SK-N-SH (cell line): Measurements from ENCODE around the gene MGAM2. TPM values are rescaled to one million over a fixed set of nuclear protein-coding genes. Genes with fewer than 3 reads are reported as not detected.
A peak's percentile ranks its signal among the peaks of the same experiment; 100 is the strongest.

Source experiments
- CTCF ChIA-PET: fragments of 300-600, 350-600 bp; formaldehyde crosslinking; extraction: SDS; loops from one replicate; lab custom pipeline; 2021; lab: Yijun Ruan, JAX
- POLR2A ChIA-PET: fragments of 350-600 bp; sonication (Branson Sonifier 250); formaldehyde crosslinking; extraction: SDS; loops from one replicate; lab custom pipeline; 2020; ENCODE audit warnings: antibody characterized with exemption, inconsistent platforms; lab: Yijun Ruan, JAX
- DNase-seq: peaks from one replicate; pipeline ENCODE4 v3.0.0; 2012
- H2AFZ ChIP-seq: fragments of 200-600 bp; sonication (generic); 2 replicates; pipeline ENCODE4 v1.8.1; 2016; ENCODE audit warnings: antibody characterized with exemption, mild to moderate bottlenecking, low read depth
- H3F3A ChIP-seq: fragments of 200-600 bp; sonication (generic); replicated peaks from 2 replicates; pipeline ENCODE3; 2016; ENCODE audit warnings: antibody characterized with exemption, mild to moderate bottlenecking; ENCODE audit not compliant: insufficient read depth
- H3K27ac ChIP-seq, 2 experiments: fragments of 200-500 bp in 1 of 2; fragments of 200-600 bp in 1 of 2; sonication (Bioruptor generic) in 1 of 2; sonication (generic), shearing (Covaris generic) in 1 of 2; 2 replicates each; pipeline versions ENCODE4 v1.5.1 to v1.6.1; 2014 to 2016; ENCODE audit warnings: low read depth in 2 of 2, inconsistent platforms in 1 of 2, low read length in 1 of 2, mild to moderate bottlenecking in 1 of 2, mixed read lengths in 1 of 2
- H3K27me3 ChIP-seq: fragments of 200-600 bp; sonication (generic), shearing (Covaris generic); 2 replicates; pipeline ENCODE4 v1.6.1; 2016; ENCODE audit warnings: mixed run types; ENCODE audit not compliant: insufficient read depth
- H3K36me3 ChIP-seq, 2 experiments: fragments of 200-500 bp in 1 of 2; fragments of 200-600 bp in 1 of 2; sonication (Bioruptor generic) in 1 of 2; sonication (generic) in 1 of 2; replicated peaks in 1 of 2; 2 replicates each; pipeline versions ENCODE3 to v1.5.1; 2014 to 2016; ENCODE audit warnings: low read length in 1 of 2, mild to moderate bottlenecking in 1 of 2; ENCODE audit not compliant: insufficient read depth in 2 of 2, control insufficient read depth in 1 of 2
- H3K4me1 ChIP-seq, 2 experiments: fragments of 200-500 bp in 1 of 2; fragments of 200-600 bp in 1 of 2; sonication (Bioruptor generic) in 1 of 2; sonication (generic), shearing (Covaris generic) in 1 of 2; 2 replicates each; pipeline versions ENCODE4 v1.5.1 to v1.6.1; 2014 to 2016; ENCODE audit warnings: low read depth in 1 of 2, low read length in 1 of 2, mixed run types in 1 of 2; ENCODE audit not compliant: insufficient read depth in 2 of 2, control insufficient read depth in 1 of 2
- H3K4me2 ChIP-seq: fragments of 200-600 bp; sonication (generic), shearing (Covaris generic); 2 replicates; pipeline ENCODE4 v1.6.1; 2017; ENCODE audit warnings: mixed run types
- H3K4me3 ChIP-seq, 2 experiments: fragments of 200-500 bp in 1 of 2; fragments of 200-600 bp in 1 of 2; sonication (Bioruptor generic) in 1 of 2; sonication (generic), shearing (Covaris generic) in 1 of 2; 2 replicates each; pipeline versions ENCODE4 v1.5.1 to v1.8.1; 2014 to 2016; ENCODE audit warnings: low read depth in 2 of 2, inconsistent platforms in 1 of 2, low read length in 1 of 2, mild to moderate bottlenecking in 1 of 2, mixed read lengths in 1 of 2, moderate library complexity in 1 of 2
- H3K79me2 ChIP-seq: fragments of 200-600 bp; sonication (generic); 2 replicates; pipeline ENCODE4 v1.8.1; 2017; ENCODE audit warnings: mild to moderate bottlenecking; ENCODE audit not compliant: insufficient read depth
- H3K9ac ChIP-seq: fragments of 200-600 bp; sonication (generic); 2 replicates; pipeline ENCODE4 v1.6.1; 2017; ENCODE audit warnings: mixed run types
- H3K9me2 ChIP-seq: fragments of 200-600 bp; sonication (generic); 2 replicates; pipeline ENCODE4 v1.6.1; 2017; ENCODE audit warnings: mixed run types
- H3K9me3 ChIP-seq: fragments of 200-600 bp; sonication (generic); 2 replicates; pipeline ENCODE4 v1.6.1; 2017; ENCODE audit warnings: mixed run types, mild to moderate bottlenecking, moderate library complexity
- H4K20me1 ChIP-seq: fragments of 200-600 bp; sonication (generic); 2 replicates; pipeline ENCODE4 v1.6.1; 2017; ENCODE audit warnings: mild to moderate bottlenecking, mixed run types; ENCODE audit not compliant: insufficient read depth
- ELF1 ChIP-seq: IDR thresholded peaks from 2 replicates; pipeline ENCODE4 v1.4.0; 2012
- EZH2phosphoT487 ChIP-seq: fragments of 200-600 bp; sonication (generic); IDR thresholded peaks from 2 replicates; pipeline ENCODE4 v1.6.1; 2017; ENCODE audit warnings: low read depth, mixed run types, mild to moderate bottlenecking, antibody characterized with exemption, moderate library complexity, borderline replicate concordance
- FOSL2 ChIP-seq: IDR thresholded peaks from 2 replicates; pipeline ENCODE4 v1.4.0; 2012; ENCODE audit warnings: low read depth, mild to moderate bottlenecking, moderate library complexity, borderline replicate concordance
- FOXJ3 ChIP-seq: sonication (generic); formaldehyde crosslinking; IDR thresholded peaks from 2 replicates; pipeline ENCODE4 v1.5.1; 2020; ENCODE audit warnings: mild to moderate bottlenecking, missing genetic modification reagents
- GABPA ChIP-seq: IDR thresholded peaks from 2 replicates; pipeline ENCODE4 v1.4.0; 2012; ENCODE audit warnings: low read depth, mild to moderate bottlenecking
- GATA2 ChIP-seq: sonication (generic); formaldehyde crosslinking; IDR thresholded peaks from 2 replicates; pipeline ENCODE4 v1.5.0; 2020; ENCODE audit warnings: mild to moderate bottlenecking, missing genetic modification reagents
- JUND ChIP-seq: IDR thresholded peaks from 2 replicates; pipeline ENCODE4 v1.4.0; 2012
- MAX ChIP-seq: IDR thresholded peaks from 2 replicates; pipeline ENCODE4 v1.4.0; 2012; ENCODE audit warnings: low read depth
- PBX3 ChIP-seq: IDR thresholded peaks from 2 replicates; pipeline ENCODE4; 2012
- POLR2AphosphoS5 ChIP-seq: IDR thresholded peaks from 2 replicates; pipeline ENCODE4 v1.6.1; 2012; ENCODE audit warnings: low read depth, low read length
- RCOR1 ChIP-seq: fragments of 150-350 bp; IDR thresholded peaks from 2 replicates; pipeline ENCODE4 v1.6.1; 2017; ENCODE audit warnings: antibody characterized with exemption, low read length
- RFX5 ChIP-seq: IDR thresholded peaks from 2 replicates; pipeline ENCODE4 v1.6.1; 2012; ENCODE audit warnings: mild to moderate bottlenecking, improper control_type of control experiment, low read length
- RXRA ChIP-seq: IDR thresholded peaks from 2 replicates; pipeline ENCODE4 v1.4.0; 2012; ENCODE audit warnings: low read depth, mild to moderate bottlenecking, borderline replicate concordance
- SMC3 ChIP-seq: IDR thresholded peaks from 2 replicates; pipeline ENCODE4 v1.6.1; 2012; ENCODE audit warnings: low read depth, low read length, improper control_type of control experiment
- TAF1 ChIP-seq: IDR thresholded peaks from 2 replicates; pipeline ENCODE4 v1.6.1; 2012; ENCODE audit warnings: low read depth, mild to moderate bottlenecking, low read length, moderate library complexity, borderline replicate concordance
- TEAD4 ChIP-seq: IDR thresholded peaks from 2 replicates; pipeline ENCODE4 v1.4.0; 2012; ENCODE audit warnings: mild to moderate bottlenecking, borderline replicate concordance; ENCODE audit not compliant: insufficient read depth
- WGBS: methylation state at CpG from one replicate; pipeline ENCODE4 v1.1.6; 2017; ENCODE audit warnings: low lambda C conversion rate; 5-methylcytosine and 5-hydroxymethylcytosine counted together
- polyA plus RNA-seq, 3 experiments: library from polyadenylated mRNA; depleted of rRNA; stranded (reverse); fragments of >200 nt; gene quantifications; 2 replicates each; pipeline ENCODE4 v1.2.3, GENCODE V29; 2012
- TF ChIP-seq, protein P1 (sequence below): IDR thresholded peaks from 2 replicates; pipeline ENCODE4 v1.4.0; 2012; ENCODE audit warnings: low read depth, borderline replicate concordance

Gene MGAM2
- polyA plus RNA-seq, 1 of the 3 experiments (the other 2 are of a cell fraction), result not detected

DNA sequence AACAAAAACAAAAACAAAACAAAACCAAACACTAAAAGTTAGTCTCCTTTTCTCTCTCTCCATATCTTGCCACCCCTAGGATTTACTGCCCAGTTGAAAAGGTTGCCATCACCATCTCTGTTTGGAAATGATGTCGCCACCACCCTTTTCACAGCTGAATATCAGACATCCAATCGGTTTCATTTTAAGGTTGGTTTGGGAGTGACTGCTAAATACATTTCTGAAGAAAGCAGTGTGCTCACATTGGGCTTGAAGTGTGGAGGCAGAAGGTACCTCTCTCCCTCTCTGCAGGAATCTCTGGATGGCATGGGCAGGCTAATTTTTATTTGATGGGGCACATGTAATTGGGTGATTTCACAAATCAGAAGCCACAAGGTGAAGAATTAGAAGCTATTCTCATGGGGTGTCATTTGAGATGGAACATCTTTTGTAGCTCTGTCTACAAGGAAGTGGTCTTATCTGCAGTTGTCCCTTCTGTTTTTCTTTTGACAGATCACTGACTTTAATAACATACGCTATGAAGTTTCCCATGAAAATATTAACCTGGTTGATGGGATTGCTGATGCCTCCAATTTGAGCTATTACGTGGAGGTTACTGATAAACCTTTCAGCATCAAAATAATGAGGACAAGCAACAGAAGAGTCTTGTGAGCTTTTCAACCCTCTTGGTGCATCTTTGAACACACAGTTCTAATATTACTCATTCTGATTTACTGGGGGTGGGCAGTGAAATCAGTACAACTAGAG is 20.1 kb downstream of the MGAM2 start:
- H3K4me3 ChIP-seq, result no peak overlapping the region
- no peak overlapping the region for H3K9ac ChIP-seq
- H4K20me1 ChIP-seq, result no peaks in the 10 kb centered on the region
- TF ChIP-seq TEAD4 (no peak), EZH2phosphoT487 (no peak), RXRA (no peak)
- TF ChIP-seq, all 33 proteins: peak for 0
- 28% methylated on average over 4 of the region's 4 CpGs for WGBS
- Histone ChIP-seq H3K36me3 (no peaks in the 10 kb centered on the region), H3K9me3 (no peaks in the 10 kb centered on the region), H3K27me3 (peaks cover 3% of the 10 kb centered on the region; the same call in 1 of the 2 replicates), H2AFZ (no peak overlapping the region), H3K79me2 (no peaks in the 10 kb centered on the region), H3K9me2 (no peaks in the 10 kb centered on the region), H3K4me1 (no peaks in the 10 kb centered on the region), H3F3A (no peaks in the 10 kb centered on the region), H3K4me2 (peak overlapping the region; percentile 38; the same call in 1 of the 2 replicates), H3K27ac (no peak overlapping the region)
- DNase-seq, result no peak
- ChIA-PET POLR2A (no interaction called here), CTCF (interaction anchor here (1.0 kb wide), 1 partner anchor 155 kb away, joined by 4 read pairs; no protein-coding TSS in a partner anchor)

GRCh38 chr7:142133731-142134148 is 22.2 kb downstream of the MGAM2 start:
- Histone ChIP-seq H3K4me3 (no peak overlapping the region), H3K79me2 (no peaks in the 10 kb centered on the region), H3F3A (no peaks in the 10 kb centered on the region)
- no peak for TF ChIP-seq FOXJ3 (CRISPR knock-in tag)
- no peak for TF ChIP-seq GABPA
- TF ChIP-seq PBX3, result no peak
- TF ChIP-seq, all 33 proteins: peak for 0
- Histone ChIP-seq H3K27me3 (no peaks in the 10 kb centered on the region; the same call in 1 of the 2 replicates), H3K27ac (no peak overlapping the region), H4K20me1 (no peaks in the 10 kb centered on the region), H3K4me1 (no peaks in the 10 kb centered on the region), H2AFZ (no peak overlapping the region), H3K9me2 (no peaks in the 10 kb centered on the region), H3K9me3 (no peaks in the 10 kb centered on the region), H3K36me3 (no peaks in the 10 kb centered on the region), H3K4me2 (no peak overlapping the region), H3K9ac (no peak overlapping the region)
- no peak for DNase-seq
- POLR2A ChIA-PET, result no interaction called here
- 68% methylated on average over 8 of the region's 8 CpGs for WGBS
- CTCF ChIA-PET, result no interaction called here

DNA sequence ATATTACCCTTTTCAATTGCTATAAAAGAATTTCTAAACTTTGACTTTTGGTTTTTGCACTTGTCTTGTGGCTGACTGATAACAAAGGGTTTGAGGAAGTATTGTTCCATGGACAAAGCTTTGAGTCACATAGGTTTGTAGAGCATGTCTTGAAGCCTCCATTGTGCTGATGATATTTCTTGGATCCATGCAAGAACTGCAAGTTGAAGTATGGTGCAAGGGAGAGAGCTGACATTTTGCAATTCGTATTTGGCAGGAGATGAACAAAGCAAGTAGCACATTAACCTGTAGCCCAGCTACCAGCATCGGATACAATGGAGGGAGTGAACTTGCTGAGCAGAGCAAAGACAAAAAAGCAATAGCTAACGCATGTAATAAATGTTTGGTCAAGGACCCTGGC is 23.4 kb downstream of the MGAM2 start:
- WGBS, result 18% methylated on average over 3 of the region's 3 CpGs
- H3K36me3 ChIP-seq, result no peaks in the 10 kb centered on the region
- POLR2A ChIA-PET, result no interaction called here
- no peak overlapping the region for H3K4me3 ChIP-seq
- CTCF ChIA-PET, result interaction anchor here (1.0 kb wide), 1 partner anchor 126 kb away, joined by 3 read pairs; no protein-coding TSS in a partner anchor
- H4K20me1 ChIP-seq, result no peaks in the 10 kb centered on the region
- no peaks in the 10 kb centered on the region for H3K9me3 ChIP-seq
- H3K9ac ChIP-seq, result no peak overlapping the region
- H3F3A ChIP-seq, result no peaks in the 10 kb centered on the region
- no peaks in the 10 kb centered on the region for H3K4me1 ChIP-seq
- H3K79me2 ChIP-seq, result no peaks in the 10 kb centered on the region
- no peak overlapping the region for H3K27ac ChIP-seq
- TF ChIP-seq JUND, result no peak
- no peak for TF ChIP-seq SMC3
- no peak for TF ChIP-seq FOSL2
- no peak for TF ChIP-seq MAX
- TF ChIP-seq, protein P1, sequence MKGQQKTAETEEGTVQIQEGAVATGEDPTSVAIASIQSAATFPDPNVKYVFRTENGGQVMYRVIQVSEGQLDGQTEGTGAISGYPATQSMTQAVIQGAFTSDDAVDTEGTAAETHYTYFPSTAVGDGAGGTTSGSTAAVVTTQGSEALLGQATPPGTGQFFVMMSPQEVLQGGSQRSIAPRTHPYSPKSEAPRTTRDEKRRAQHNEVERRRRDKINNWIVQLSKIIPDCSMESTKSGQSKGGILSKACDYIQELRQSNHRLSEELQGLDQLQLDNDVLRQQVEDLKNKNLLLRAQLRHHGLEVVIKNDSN, result no peak
- TF ChIP-seq ELF1, result no peak
- TF ChIP-seq RCOR1, result no peak
- TF ChIP-seq EZH2phosphoT487, result no peak
- TF ChIP-seq GATA2 (CRISPR knock-in tag), result no peak
- no peak for TF ChIP-seq RFX5
- no peak for TF ChIP-seq GABPA
- no peak for TF ChIP-seq POLR2AphosphoS5
- no peak for TF ChIP-seq TAF1
- no peaks in the 10 kb centered on the region; the same call in 1 of the 2 replicates for H3K27me3 ChIP-seq
- H3K4me2 ChIP-seq, result no peak overlapping the region
- DNase-seq, result no peak
- H2AFZ ChIP-seq, result 0 out of 2 replicates have a peak overlapping the region, but pooled peaks have one; percentile 20
- H3K9me2 ChIP-seq, result no peaks in the 10 kb centered on the region
